WTC11 (cell line): ENCODE data around the gene SCUBE3. TPM values are rescaled to one million over a fixed set of nuclear protein-coding genes. Genes with fewer than 3 reads are reported as not detected.

Source experiments
- ATAC-seq: fragments of 200-7000 bp; cut with Tn5 transposase; 2 replicates; pipeline ENCODE4 v1.10.0; 2021; ENCODE audit warnings: mild to moderate bottlenecking, moderate library complexity
- CTCF ChIA-PET: fragments of 300-600 bp; sonication (Branson Sonifier 250); formaldehyde crosslinking; loops from one replicate; lab custom pipeline; 2021; ENCODE audit warnings: antibody characterized with exemption; lab: Charles Lee
- POLR2A ChIA-PET: fragments of 350-600 bp; sonication (Branson Sonifier 250); formaldehyde crosslinking; loops from one replicate; lab custom pipeline; 2021; ENCODE audit warnings: antibody characterized with exemption; lab: Charles Lee
- DNase-seq: peaks from one replicate; pipeline ENCODE4 v3.0.0; 2021; ENCODE audit warnings: low spot score
- H3K27ac Mint-ChIP-seq: 2 replicates; pipeline ENCODE4 v1.8.0; 2021; ENCODE audit warnings: mixed read lengths
- H3K27me3 Mint-ChIP-seq: 2 replicates; pipeline ENCODE4 v1.8.0; 2021; ENCODE audit warnings: low read depth, mild to moderate bottlenecking, moderate library complexity, mixed read lengths
- H3K36me3 Mint-ChIP-seq: 2 replicates; pipeline ENCODE4 v1.8.0; 2021; ENCODE audit warnings: mixed read lengths
- H3K4me1 Mint-ChIP-seq: 2 replicates; pipeline ENCODE4 v1.8.0; 2022; ENCODE audit warnings: mixed read lengths
- H3K4me3 Mint-ChIP-seq: 2 replicates; pipeline ENCODE4 v1.8.0; 2021; ENCODE audit warnings: mild to moderate bottlenecking, moderate library complexity, mixed read lengths
- H3K9me3 Mint-ChIP-seq: 2 replicates; pipeline ENCODE4 v1.8.0; 2021; ENCODE audit warnings: mixed read lengths
- ATF3 ChIP-seq: sonication (generic); formaldehyde crosslinking; conservative IDR thresholded peaks from 2 replicates; pipeline ENCODE4 v1.8.1; 2022; ENCODE audit warnings: mild to moderate bottlenecking, missing genetic modification reagents
- CREB1 ChIP-seq: sonication (generic); formaldehyde crosslinking; IDR thresholded peaks from 2 replicates; pipeline ENCODE4 v1.8.0; 2023; ENCODE audit warnings: mild to moderate bottlenecking, missing genetic modification reagents
- ELF4 ChIP-seq: sonication (generic); formaldehyde crosslinking; IDR thresholded peaks from 2 replicates; pipeline ENCODE4 v1.8.1; 2022; ENCODE audit warnings: low read depth, mild to moderate bottlenecking, moderate library complexity, missing genetic modification reagents
- FOXP1 ChIP-seq: sonication (generic); formaldehyde crosslinking; IDR thresholded peaks from 2 replicates; pipeline ENCODE4 v1.8.0; 2022; ENCODE audit warnings: missing genetic modification reagents, mild to moderate bottlenecking, moderate library complexity, borderline replicate concordance
- GABPB1 ChIP-seq: sonication (generic); formaldehyde crosslinking; IDR thresholded peaks from 2 replicates; pipeline ENCODE4 v1.8.1; 2023; ENCODE audit warnings: mild to moderate bottlenecking, missing genetic modification reagents
- HMGA2 ChIP-seq: fragments of 250-450 bp; sonication (Bioruptor Pico); IDR thresholded peaks from 2 replicates; pipeline ENCODE4 v1.4.0; 2021; ENCODE audit warnings: mild to moderate bottlenecking, moderate library complexity
- IRF1 ChIP-seq: sonication (generic); formaldehyde crosslinking; IDR thresholded peaks from 2 replicates; pipeline ENCODE4 v1.8.0; 2023; ENCODE audit warnings: missing genetic modification reagents
- JAZF1 ChIP-seq: fragments of 250-450 bp; sonication (Bioruptor Pico); IDR thresholded peaks from 2 replicates; pipeline ENCODE4 v1.9.0; 2021; ENCODE audit warnings: moderate library complexity, mild to moderate bottlenecking, inconsistent platforms
- KAT7 ChIP-seq: sonication (generic); formaldehyde crosslinking; IDR thresholded peaks from 2 replicates; pipeline ENCODE4 v1.8.1; 2023; ENCODE audit warnings: missing genetic modification reagents, mild to moderate bottlenecking, borderline replicate concordance
- MLX ChIP-seq: sonication (generic); formaldehyde crosslinking; IDR thresholded peaks from 2 replicates; pipeline ENCODE4 v1.8.1; 2023; ENCODE audit warnings: mild to moderate bottlenecking, missing genetic modification reagents, moderate library complexity
- MYBL2 ChIP-seq: sonication (generic); formaldehyde crosslinking; IDR thresholded peaks from 2 replicates; pipeline ENCODE4 v1.8.1; 2023; ENCODE audit warnings: mild to moderate bottlenecking, moderate library complexity, missing genetic modification reagents
- NR3C1 ChIP-seq: sonication (generic); formaldehyde crosslinking; conservative IDR thresholded peaks from 2 replicates; pipeline ENCODE4 v1.8.1; 2023; ENCODE audit warnings: low read depth, mild to moderate bottlenecking, missing genetic modification reagents
- OVOL2 ChIP-seq: fragments of 250-450 bp; sonication (Bioruptor Pico); IDR thresholded peaks from 2 replicates; pipeline ENCODE4 v1.9.0; 2021; ENCODE audit warnings: mild to moderate bottlenecking, borderline replicate concordance
- PREB ChIP-seq: sonication (generic); formaldehyde crosslinking; IDR thresholded peaks from 2 replicates; pipeline ENCODE4 v1.8.1; 2022; ENCODE audit warnings: mild to moderate bottlenecking, missing genetic modification reagents, moderate library complexity, borderline replicate concordance
- SMAD3 ChIP-seq: sonication (generic); formaldehyde crosslinking; IDR thresholded peaks from 2 replicates; pipeline ENCODE4 v1.8.0; 2022; ENCODE audit warnings: missing genetic modification reagents, mild to moderate bottlenecking, borderline replicate concordance
- TCF7 ChIP-seq: sonication (generic); formaldehyde crosslinking; IDR thresholded peaks from 2 replicates; pipeline ENCODE4 v1.8.0; 2022; ENCODE audit warnings: mild to moderate bottlenecking, low read depth, missing genetic modification reagents, moderate library complexity
- TEAD1 ChIP-seq: sonication (generic); formaldehyde crosslinking; IDR thresholded peaks from 2 replicates; pipeline ENCODE4 v1.8.0; 2022; ENCODE audit warnings: mild to moderate bottlenecking, missing genetic modification reagents
- TP53 ChIP-seq: sonication (generic); formaldehyde crosslinking; IDR thresholded peaks from 2 replicates; pipeline ENCODE4 v1.8.1; 2023; ENCODE audit warnings: mild to moderate bottlenecking, missing genetic modification reagents
- USF1 ChIP-seq: sonication (generic); formaldehyde crosslinking; IDR thresholded peaks from 2 replicates; pipeline ENCODE4 v1.8.0; 2022; ENCODE audit warnings: mild to moderate bottlenecking, missing genetic modification reagents
- ZNF219 ChIP-seq: sonication (generic); formaldehyde crosslinking; IDR thresholded peaks from 2 replicates; pipeline ENCODE4 v1.8.0; 2023; ENCODE audit warnings: missing genetic modification reagents, mild to moderate bottlenecking, borderline replicate concordance
- ZNF232 ChIP-seq: sonication (generic); formaldehyde crosslinking; IDR thresholded peaks from 2 replicates; pipeline ENCODE4 v1.8.0; 2022; ENCODE audit warnings: mild to moderate bottlenecking, missing genetic modification reagents
- ZNF423 ChIP-seq: fragments of 250-450 bp; sonication (Bioruptor Pico); IDR thresholded peaks from 2 replicates; pipeline ENCODE4 v2.1.2; 2022; ENCODE audit warnings: mild to moderate bottlenecking, moderate library complexity
- ZNF425 ChIP-seq: fragments of 250-450 bp; sonication (Bioruptor Pico); conservative IDR thresholded peaks from 2 replicates; pipeline ENCODE4 v1.9.0; 2021; ENCODE audit warnings: mild to moderate bottlenecking
- ZNF671 ChIP-seq: fragments of 250-450 bp; sonication (Bioruptor Pico); IDR thresholded peaks from 2 replicates; pipeline ENCODE4 v1.8.0; 2021; ENCODE audit warnings: mild to moderate bottlenecking
- total RNA-seq: library from RNA; stranded (reverse); gene quantifications from 3 replicates; pipeline ENCODE4 v1.2.3, GENCODE V29; 2021
- TF ChIP-seq, protein P1 (sequence below): sonication (generic); formaldehyde crosslinking; IDR thresholded peaks from 2 replicates; pipeline ENCODE4 v1.8.0; 2022; ENCODE audit warnings: mild to moderate bottlenecking, missing genetic modification reagents

SCUBE3 gene
- total RNA-seq, 1 experiment from 2014 or later, result 2.1 TPM

GRCh38 chr6:35234901-35235300 is 21.1 kb downstream of the SCUBE3 start (continued):
- TF ChIP-seq ZNF219 (CRISPR knock-in tag) (no peak), ZNF232 (no peak), TEAD1 (CRISPR knock-in tag) (no peak), NR3C1 (CRISPR knock-in tag) (no peak), IRF1 (no peak)

- CTCF ChIA-PET, result interaction anchor here (8.0 kb wide), 1 partner anchor 31 kb away, joined by 107 read pairs; no protein-coding TSS in a partner anchor
- POLR2A ChIA-PET, result no interaction called here
- TF ChIP-seq USF1 (CRISPR knock-in tag) (no peak), GABPB1 (CRISPR knock-in tag) (no peak), IRF1 (no peak), TEAD1 (CRISPR knock-in tag) (no peak), CREB1 (no peak), TCF7 (CRISPR knock-in tag) (no peak), FOXP1 (CRISPR knock-in tag) (no peak), JAZF1 (CRISPR knock-in tag) (no peak)
- peaks cover 79% of the 10 kb centered on the region for H3K27me3 Mint-ChIP-seq
- H3K4me3 Mint-ChIP-seq, result no peak overlapping the region
- H3K36me3 Mint-ChIP-seq, result peaks cover 17% of the 10 kb centered on the region
- no peak overlapping the region for H3K27ac Mint-ChIP-seq
- H3K4me1 Mint-ChIP-seq, result peaks cover 44% of the 10 kb centered on the region
- peaks cover 9% of the 10 kb centered on the region for H3K9me3 Mint-ChIP-seq
- DNase-seq (no peak), ATAC-seq (no peak)
Measured at GRCh38 chr6:35236223-35236622, 22.5 kb downstream of the SCUBE3 start.

- no peak overlapping the region for H3K4me3 Mint-ChIP-seq
Measured at GRCh38 chr6:35237476-35237875, 23.7 kb downstream of the SCUBE3 start.

More at GRCh38 chr6:35237476-35237875, 23.7 kb downstream of the SCUBE3 start:
- ChIA-PET CTCF (interaction anchor here (1.4 to 8.0 kb wide), 5 partner anchors 8 to 89 kb away, joined by 3 to 107 read pairs (median 54); partner anchors contain the start of gene SCUBE3), POLR2A (interaction anchor here (0.6 kb wide), 1 partner anchor 369 kb away, joined by 4 read pairs; no protein-coding TSS in a partner anchor)
- DNase-seq (no peak), ATAC-seq (no peak)
- peaks cover 9% of the 10 kb centered on the region for H3K9me3 Mint-ChIP-seq
- H3K27me3 Mint-ChIP-seq, result peaks cover 71% of the 10 kb centered on the region
- H3K4me1 Mint-ChIP-seq, result peaks cover 54% of the 10 kb centered on the region
- TF ChIP-seq PREB (CRISPR knock-in tag) (no peak), USF1 (CRISPR knock-in tag) (no peak), ZNF425 (CRISPR knock-in tag) (no peak), HMGA2 (CRISPR knock-in tag) (no peak), SMAD3 (CRISPR knock-in tag) (no peak), ELF4 (CRISPR knock-in tag) (no peak), MYBL2 (no peak), KAT7 (CRISPR knock-in tag) (no peak), MLX (CRISPR knock-in tag) (no peak), OVOL2 (CRISPR knock-in tag) (no peak), ZNF423 (CRISPR knock-in tag) (no peak), TEAD1 (CRISPR knock-in tag) (no peak), ZNF671 (CRISPR knock-in tag) (no peak), ATF3 (CRISPR knock-in tag) (no peak), TP53 (CRISPR knock-in tag) (no peak)
- TF ChIP-seq, protein P1, sequence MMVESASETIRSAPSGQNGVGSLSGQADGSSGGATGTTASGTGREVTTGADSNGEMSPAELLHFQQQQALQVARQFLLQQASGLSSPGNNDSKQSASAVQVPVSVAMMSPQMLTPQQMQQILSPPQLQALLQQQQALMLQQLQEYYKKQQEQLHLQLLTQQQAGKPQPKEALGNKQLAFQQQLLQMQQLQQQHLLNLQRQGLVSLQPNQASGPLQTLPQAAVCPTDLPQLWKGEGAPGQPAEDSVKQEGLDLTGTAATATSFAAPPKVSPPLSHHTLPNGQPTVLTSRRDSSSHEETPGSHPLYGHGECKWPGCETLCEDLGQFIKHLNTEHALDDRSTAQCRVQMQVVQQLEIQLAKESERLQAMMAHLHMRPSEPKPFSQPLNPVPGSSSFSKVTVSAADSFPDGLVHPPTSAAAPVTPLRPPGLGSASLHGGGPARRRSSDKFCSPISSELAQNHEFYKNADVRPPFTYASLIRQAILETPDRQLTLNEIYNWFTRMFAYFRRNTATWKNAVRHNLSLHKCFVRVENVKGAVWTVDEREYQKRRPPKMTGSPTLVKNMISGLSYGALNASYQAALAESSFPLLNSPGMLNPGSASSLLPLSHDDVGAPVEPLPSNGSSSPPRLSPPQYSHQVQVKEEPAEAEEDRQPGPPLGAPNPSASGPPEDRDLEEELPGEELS (CRISPR knock-in tag), result no peak
- no peak overlapping the region for H3K27ac Mint-ChIP-seq
- H3K36me3 Mint-ChIP-seq, result peaks cover 17% of the 10 kb centered on the region
